SU-DHL-6 (cell line): ENCODE results near the gene PRSS27.

Source experiments
- EZH2phosphoT487 ChIP-seq: fragments of 200-600 bp; sonication (generic), shearing (Covaris generic); conservative IDR thresholded peaks from 2 replicates; pipeline ENCODE4 v1.6.1; 2018; ENCODE audit warnings: mild to moderate bottlenecking, antibody characterized with exemption, low read length, moderate library complexity, mixed read lengths
- TF ChIP-seq, protein P1 (sequence below): fragments of 200-600 bp; sonication (generic); IDR thresholded peaks from one replicate; pipeline ENCODE4 v1.5.1; 2017; ENCODE audit warnings: antibody characterized with exemption, mild to moderate bottlenecking, low read length, moderate library complexity; ENCODE audit not compliant: insufficient read depth, poor library complexity, severe bottlenecking

DNA sequence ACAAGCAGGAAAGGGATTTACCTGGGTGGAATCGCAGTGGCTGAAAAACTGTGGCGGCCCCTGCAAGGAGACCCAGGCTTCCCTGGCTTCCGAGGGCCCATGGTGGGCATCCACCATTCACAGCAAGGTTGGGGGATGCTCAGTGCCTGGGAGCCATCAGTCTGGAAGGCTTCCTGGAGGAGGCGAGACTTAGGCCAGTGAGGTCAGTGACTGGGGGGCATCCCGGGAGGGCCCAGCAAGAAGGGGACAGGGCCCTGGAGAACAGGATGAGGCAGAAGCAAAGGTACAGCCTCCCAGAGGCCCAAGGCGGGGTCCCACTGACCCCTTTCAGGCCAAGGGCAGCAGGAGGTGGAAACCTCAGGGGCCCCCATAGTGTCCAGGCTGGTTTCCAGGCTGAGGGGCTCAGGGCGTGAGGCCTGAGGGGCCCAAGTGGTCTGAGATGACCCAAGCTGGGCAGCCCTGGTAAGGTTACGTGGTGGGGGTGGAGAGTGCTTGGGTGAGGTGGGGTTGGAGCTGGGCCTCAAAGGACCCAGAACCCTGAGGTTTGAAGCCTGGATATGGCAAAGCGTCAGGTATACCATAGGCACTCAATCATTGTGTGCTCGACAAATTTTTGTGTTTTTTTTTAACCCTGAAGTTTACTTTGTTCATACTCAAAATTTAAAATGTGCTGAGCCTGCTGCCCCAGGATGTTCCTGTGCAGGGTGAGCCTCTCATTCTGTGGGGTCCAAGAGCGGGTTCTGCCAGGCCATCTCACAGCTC lies 16.6 kb upstream of the PRSS27 start:
- TF ChIP-seq, protein P1, sequence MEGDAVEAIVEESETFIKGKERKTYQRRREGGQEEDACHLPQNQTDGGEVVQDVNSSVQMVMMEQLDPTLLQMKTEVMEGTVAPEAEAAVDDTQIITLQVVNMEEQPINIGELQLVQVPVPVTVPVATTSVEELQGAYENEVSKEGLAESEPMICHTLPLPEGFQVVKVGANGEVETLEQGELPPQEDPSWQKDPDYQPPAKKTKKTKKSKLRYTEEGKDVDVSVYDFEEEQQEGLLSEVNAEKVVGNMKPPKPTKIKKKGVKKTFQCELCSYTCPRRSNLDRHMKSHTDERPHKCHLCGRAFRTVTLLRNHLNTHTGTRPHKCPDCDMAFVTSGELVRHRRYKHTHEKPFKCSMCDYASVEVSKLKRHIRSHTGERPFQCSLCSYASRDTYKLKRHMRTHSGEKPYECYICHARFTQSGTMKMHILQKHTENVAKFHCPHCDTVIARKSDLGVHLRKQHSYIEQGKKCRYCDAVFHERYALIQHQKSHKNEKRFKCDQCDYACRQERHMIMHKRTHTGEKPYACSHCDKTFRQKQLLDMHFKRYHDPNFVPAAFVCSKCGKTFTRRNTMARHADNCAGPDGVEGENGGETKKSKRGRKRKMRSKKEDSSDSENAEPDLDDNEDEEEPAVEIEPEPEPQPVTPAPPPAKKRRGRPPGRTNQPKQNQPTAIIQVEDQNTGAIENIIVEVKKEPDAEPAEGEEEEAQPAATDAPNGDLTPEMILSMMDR: no peak
- no peak for TF ChIP-seq EZH2phosphoT487
